GM12875 (cell line): Measurements from ENCODE around the gene MMS22L.

Experiments used
- H3K4me3 ChIP-seq: one replicate; pipeline ENCODE4 v1.5.1; 2011; ENCODE audit warnings: low read depth, low read length, control low read depth
- CTCF ChIP-seq: IDR thresholded peaks from 2 replicates; pipeline ENCODE4 v1.5.1; 2011; ENCODE audit warnings: low read depth, mild to moderate bottlenecking, control low read depth, inconsistent platforms, low read length, moderate library complexity, borderline replicate concordance; ENCODE audit not compliant: insufficient read depth

MMS22L gene

GRCh38 chr6:97154015-97154414 lies 129.0 kb downstream of the MMS22L start:
- no peak for TF ChIP-seq CTCF
- no peak overlapping the region for H3K4me3 ChIP-seq

- no peak for TF ChIP-seq CTCF
- no peak overlapping the region for H3K4me3 ChIP-seq
Observed at GRCh38 chr6:97151601-97152000, 131.4 kb downstream of the MMS22L start.

- no peak overlapping the region for H3K4me3 ChIP-seq
- no peak for TF ChIP-seq CTCF
Observed at GRCh38 chr6:97150932-97151331, 132.1 kb downstream of the MMS22L start.

- no peak for TF ChIP-seq CTCF
- no peak overlapping the region for H3K4me3 ChIP-seq
Observed at GRCh38 chr6:97147421-97147820, 135.6 kb downstream of the MMS22L start.

- TF ChIP-seq CTCF: no peak
- no peak overlapping the region for H3K4me3 ChIP-seq
Observed at GRCh38 chr6:97145691-97146090, 137.3 kb downstream of the MMS22L start.

GRCh38 chr6:97141756-97142155 lies 141.3 kb downstream of the MMS22L start:
- no peak for TF ChIP-seq CTCF
- no peak overlapping the region for H3K4me3 ChIP-seq

GRCh38 chr6:97138581-97138980 lies 144.4 kb downstream of the MMS22L start:
- no peak for TF ChIP-seq CTCF
- H3K4me3 ChIP-seq: no peak overlapping the region
